Fibroblast of villous mesenchyme (primary cell): ENCODE results near the gene SYCP2L. TPM values are rescaled to one million over a fixed set of nuclear protein-coding genes. Genes with fewer than 3 reads are reported as not detected.
"Not testable (repeated sequence)": the region's sequence is repeated elsewhere in the genome, so short reads cannot be mapped to it uniquely, and the experiment has no call there.

Source experiments
- DNase-seq: peaks from one replicate; pipeline ENCODE4 v3.0.0-alpha.2; 2010; ENCODE audit warnings: low read depth
- H3K4me3 ChIP-seq: 2 replicates; pipeline ENCODE4 v1.5.1; 2011; ENCODE audit warnings: low read depth, mild to moderate bottlenecking, low read length
- CTCF ChIP-seq: IDR thresholded peaks from 2 replicates; pipeline ENCODE4 v1.5.1; 2012; ENCODE audit warnings: low read depth, mild to moderate bottlenecking, low read length; ENCODE audit not compliant: insufficient read depth
- total RNA-seq: library from RNA; depleted of rRNA; stranded (reverse); fragments of >200 nt; gene quantifications from 2 replicates; pipeline ENCODE4 v1.2.3, GENCODE V29; 2012

SYCP2L gene
- total RNA-seq, 1 donor, result not detected

- TF ChIP-seq CTCF, result no peak
- no peak for DNase-seq
- H3K4me3 ChIP-seq, result no peak overlapping the region
Observed at GRCh38 chr6:11002176-11002575, 115.3 kb downstream of the SYCP2L start.

DNA sequence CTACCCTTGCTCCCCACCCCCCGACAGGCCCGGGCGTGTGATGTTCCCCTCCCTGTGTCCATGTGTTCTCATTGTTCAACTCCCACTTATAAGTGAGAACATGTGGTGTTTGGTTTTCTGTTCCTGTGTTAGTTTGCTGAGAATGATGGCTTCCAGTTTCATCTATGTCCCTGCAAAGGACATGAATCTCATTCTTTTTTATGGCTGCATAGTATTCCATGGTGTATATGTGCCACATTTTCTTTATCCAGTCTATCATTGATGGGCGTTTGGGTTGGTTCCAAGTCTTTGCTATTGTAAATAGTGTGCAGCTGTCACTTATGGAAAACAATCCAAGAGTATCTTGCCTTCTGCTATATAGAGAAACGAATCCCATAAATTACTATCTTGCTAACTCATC is 116.4 kb downstream of the SYCP2L start:
- H3K4me3 ChIP-seq, DNase-seq: not testable (repeated sequence)

- no peak for TF ChIP-seq CTCF
- DNase-seq, result no peak
Observed at GRCh38 chr6:11006061-11006460, 119.2 kb downstream of the SYCP2L start.

GRCh38 chr6:11007715-11008608 is 121.1 kb downstream of the SYCP2L start:
- H3K4me3 ChIP-seq, result no peak overlapping the region
- DNase-seq, result peak; percentile 73
- TF ChIP-seq CTCF, result no peak

More at GRCh38 chr6:11006061-11006460, 119.2 kb downstream of the SYCP2L start:
- H3K4me3 ChIP-seq, result no peak overlapping the region

GRCh38 chr6:11008821-11009220 is 122.0 kb downstream of the SYCP2L start:
- peak; percentile 86 for DNase-seq
- TF ChIP-seq CTCF, result no peak
- no peak overlapping the region for H3K4me3 ChIP-seq

DNA sequence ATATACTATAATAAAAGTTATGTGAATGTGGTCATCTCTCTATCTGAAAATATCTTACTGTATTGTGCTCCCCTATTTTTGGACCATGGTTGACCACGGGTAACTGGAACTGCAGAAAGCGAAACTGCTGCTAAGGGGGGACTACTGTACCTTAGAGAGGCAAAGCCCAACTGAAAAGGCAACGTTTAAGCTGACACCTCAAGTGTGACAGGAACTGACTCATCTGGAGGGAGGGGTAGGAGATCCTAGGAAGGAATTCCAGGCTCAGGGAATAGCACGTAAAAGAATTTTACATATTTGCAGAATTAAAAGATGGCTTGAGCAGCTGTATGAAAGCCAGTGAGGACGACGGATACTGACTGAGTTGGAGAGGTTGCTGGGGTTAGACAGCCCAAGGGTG is 122.5 kb downstream of the SYCP2L start:
- peak overlapping the region; percentile 2 for H3K4me3 ChIP-seq
- peak; percentile 62 for DNase-seq
- TF ChIP-seq CTCF, result no peak

DNA sequence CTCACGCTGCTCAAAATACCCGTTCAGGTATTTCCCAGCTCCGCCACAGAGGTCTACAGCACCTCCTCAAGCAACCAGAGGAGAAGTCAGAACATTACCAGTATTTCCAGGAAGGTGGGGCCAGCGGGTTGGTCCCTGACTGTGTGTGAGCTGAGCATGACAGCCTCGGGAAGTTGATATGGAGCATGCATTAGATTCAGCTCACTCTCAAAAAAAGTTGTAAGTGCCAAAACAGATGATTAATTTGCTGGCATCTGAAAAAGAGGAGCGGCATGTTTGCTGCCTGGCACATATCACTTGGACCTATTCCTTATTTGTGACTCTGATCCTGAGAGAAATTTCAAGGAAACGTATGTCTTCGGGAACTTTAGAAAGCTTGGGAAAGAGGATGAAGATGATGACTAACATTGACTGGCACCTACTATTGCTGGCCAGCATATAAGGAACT is 125.0 kb downstream of the SYCP2L start:
- DNase-seq, result no peak
- TF ChIP-seq CTCF, result no peak
- no peak overlapping the region for H3K4me3 ChIP-seq
